Vagina (tissue), 2 donors: ENCODE measurements around the gene ASB16.

ENCODE experiments used
- POLR2A ChIP-seq, 2 donors: fragments of 450-650 bp; IDR thresholded peaks; one replicate each; pipeline ENCODE4 v1.6.1; 2017; ENCODE audit warnings: antibody characterized with exemption in 2 of 2, mild to moderate bottlenecking in 2 of 2, moderate library complexity in 2 of 2
- TF ChIP-seq, protein P1 (sequence below), 3 experiments: fragments of 450-650 bp in 2 of 3; fragments of 200-600 bp in 1 of 3; sonication (generic) in 1 of 3; IDR thresholded peaks; one replicate each; pipeline ENCODE4 v1.5.1; 2017 to 2019; ENCODE audit warnings: antibody characterized with exemption in 3 of 3, mild to moderate bottlenecking in 2 of 3, moderate library complexity in 2 of 3

DNA sequence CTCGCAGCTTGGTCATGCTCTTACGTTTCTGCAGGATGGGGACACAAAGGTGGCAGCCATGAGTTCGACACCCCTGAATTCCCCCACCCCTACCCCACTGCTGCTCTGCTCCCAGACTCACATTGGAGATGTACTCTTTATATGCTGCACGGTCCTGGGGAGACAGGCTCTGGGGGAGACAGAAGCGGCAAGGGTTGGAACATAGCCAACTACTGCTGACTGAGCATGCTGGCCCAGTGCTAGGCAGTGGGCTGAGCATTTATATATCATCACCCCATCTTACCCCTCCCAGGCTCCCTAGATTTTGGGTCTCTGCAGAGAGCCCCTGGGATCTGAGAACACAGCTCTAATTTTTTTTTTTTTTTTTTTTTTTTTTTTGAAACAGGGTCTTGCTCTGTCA lies 37.2 kb downstream of the ASB16 start:
- TF ChIP-seq, protein P1, sequence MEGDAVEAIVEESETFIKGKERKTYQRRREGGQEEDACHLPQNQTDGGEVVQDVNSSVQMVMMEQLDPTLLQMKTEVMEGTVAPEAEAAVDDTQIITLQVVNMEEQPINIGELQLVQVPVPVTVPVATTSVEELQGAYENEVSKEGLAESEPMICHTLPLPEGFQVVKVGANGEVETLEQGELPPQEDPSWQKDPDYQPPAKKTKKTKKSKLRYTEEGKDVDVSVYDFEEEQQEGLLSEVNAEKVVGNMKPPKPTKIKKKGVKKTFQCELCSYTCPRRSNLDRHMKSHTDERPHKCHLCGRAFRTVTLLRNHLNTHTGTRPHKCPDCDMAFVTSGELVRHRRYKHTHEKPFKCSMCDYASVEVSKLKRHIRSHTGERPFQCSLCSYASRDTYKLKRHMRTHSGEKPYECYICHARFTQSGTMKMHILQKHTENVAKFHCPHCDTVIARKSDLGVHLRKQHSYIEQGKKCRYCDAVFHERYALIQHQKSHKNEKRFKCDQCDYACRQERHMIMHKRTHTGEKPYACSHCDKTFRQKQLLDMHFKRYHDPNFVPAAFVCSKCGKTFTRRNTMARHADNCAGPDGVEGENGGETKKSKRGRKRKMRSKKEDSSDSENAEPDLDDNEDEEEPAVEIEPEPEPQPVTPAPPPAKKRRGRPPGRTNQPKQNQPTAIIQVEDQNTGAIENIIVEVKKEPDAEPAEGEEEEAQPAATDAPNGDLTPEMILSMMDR (IDR thresholded peaks at IDR 0.05), result no peak
- no peak for TF ChIP-seq POLR2A (IDR thresholded peaks at IDR 0.05)
